ENCODE data around the gene TINAGL1.

DNA sequence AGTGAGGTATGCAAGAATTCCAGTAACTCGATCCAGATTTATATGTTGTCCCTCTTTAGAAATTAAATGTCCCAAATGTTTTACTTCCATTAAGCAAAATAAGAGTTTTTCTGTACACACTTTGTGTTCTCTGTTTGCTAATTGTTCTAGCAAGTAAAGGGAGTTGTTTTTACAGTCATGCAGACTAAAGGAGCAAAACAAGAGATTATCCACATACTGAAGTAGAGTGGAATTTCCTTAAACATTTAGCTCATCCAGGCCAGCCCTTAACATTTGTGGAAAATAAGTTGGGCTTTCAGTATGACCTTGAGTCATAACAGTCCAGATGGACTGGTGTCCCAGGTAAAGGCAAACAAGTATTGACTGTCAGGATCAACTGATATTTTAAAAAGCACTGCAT, 44.1 kb upstream of the TINAGL1 start:
- TF ChIP-seq ZNF644 (CRISPR knock-in tag; IDR thresholded peaks at IDR 0.05; ENCODE audit: low read depth) (no peak), HDAC6 (IDR thresholded peaks at IDR 0.05; ENCODE audit: low read depth, low read length) (no peak), ZSCAN12 (CRISPR knock-in tag; IDR thresholded peaks at IDR 0.05) (no peak)

Data from HepG2 (cell line).